ENCODE results near the gene ZWILCH.
"Not testable (repeated sequence)": the region's sequence is repeated elsewhere in the genome, so short reads cannot be mapped to it uniquely, and the experiment has no call there.

The ZWILCH gene

GRCh38 chr15:66489179-66489791, 15.8 kb upstream of the ZWILCH start:
- TF ChIP-seq CTCF (conservative IDR thresholded peaks at IDR 0.05; ENCODE audit: low read depth, low read length) = no peak
- no peak overlapping the region for H3K4me3 ChIP-seq (ENCODE audit: low read length)
- no peak for DNase-seq (ENCODE audit: low read depth)

- DNase-seq (ENCODE audit: low read depth) = no peak
- H3K4me3 ChIP-seq (ENCODE audit: low read length) = no peak overlapping the region
- TF ChIP-seq CTCF (conservative IDR thresholded peaks at IDR 0.05; ENCODE audit: low read depth, low read length) = no peak
Measured at GRCh38 chr15:66491846-66492245, 13.3 kb upstream of the ZWILCH start.

GRCh38 chr15:66494262-66494661, 10.9 kb upstream of the ZWILCH start:
- H3K4me3 ChIP-seq (ENCODE audit: low read length) = no peak overlapping the region
- no peak for TF ChIP-seq CTCF (conservative IDR thresholded peaks at IDR 0.05; ENCODE audit: low read depth, low read length)
- no peak for DNase-seq (ENCODE audit: low read depth)

DNA sequence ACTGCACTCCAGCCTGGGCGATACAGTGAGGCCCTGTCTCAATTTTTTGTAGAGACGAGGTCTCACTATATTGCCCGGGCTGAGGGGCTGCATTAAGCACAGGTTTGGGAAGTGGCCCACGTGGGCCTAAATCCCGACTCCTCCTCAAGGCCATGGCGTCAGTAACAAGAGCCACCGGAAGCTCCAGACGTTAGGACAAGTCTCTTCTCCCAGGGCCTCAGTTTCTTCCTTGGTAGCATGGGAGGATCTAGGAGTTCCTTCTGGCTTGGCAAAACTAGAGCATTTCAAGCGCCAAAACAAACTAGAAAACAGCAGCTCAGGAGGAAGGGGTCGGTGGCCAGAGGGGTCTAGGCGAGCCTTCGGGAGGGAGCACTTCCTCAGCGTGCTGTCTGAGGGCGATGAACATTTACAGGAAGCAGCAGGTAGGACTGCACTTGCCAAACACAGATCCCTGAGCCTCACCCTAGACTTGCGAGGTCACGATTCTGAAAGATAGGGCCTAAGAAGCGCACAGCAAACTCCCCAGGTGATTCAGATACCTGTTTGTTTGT, 8.1 kb upstream of the ZWILCH start:
- no peak for DNase-seq (ENCODE audit: low read depth)

DNA sequence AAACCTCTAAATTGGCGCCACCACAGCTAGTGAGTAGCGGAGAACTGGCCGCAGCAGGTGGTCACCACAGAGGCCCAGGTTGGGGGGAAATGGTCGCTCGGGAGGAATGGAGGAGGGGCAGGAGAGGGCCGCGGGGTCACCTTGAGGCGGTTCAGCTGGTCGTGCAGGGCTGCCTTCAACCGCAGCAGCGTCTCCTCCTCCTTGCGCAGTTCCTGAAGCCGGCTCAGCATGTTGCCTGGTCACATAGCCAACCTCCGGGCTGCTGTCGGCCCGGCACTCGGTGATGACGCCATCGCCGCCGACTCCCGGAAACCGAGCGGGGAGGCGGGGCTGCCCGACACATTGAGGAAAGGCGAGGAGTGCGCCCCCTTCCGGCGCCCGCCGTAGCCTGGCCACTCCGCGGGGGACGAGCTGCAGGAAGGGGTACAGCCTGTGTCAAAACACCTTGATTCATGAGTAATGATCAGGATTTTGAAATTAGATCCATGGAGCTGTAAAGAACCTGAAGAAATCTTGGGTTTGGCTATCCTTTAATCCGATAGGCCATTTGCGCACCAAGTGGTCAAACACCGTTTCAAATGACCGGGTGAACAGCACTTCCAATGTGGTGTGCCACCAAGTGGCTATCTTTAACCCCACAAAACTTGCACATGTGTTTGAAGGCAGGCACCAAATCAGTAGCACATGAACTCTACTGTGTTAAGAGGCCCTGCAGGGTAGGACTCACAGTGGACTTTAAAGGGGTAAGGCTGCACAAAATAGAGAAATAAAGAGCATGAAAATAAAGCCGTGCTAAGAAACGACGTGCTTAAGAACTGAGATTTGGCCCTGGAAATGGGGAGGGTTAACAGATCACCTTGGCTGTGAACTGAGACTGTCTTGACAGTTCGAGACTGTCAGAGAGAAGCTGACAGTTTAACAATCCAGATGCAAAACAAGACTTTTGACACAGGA, 7.3 kb upstream of the ZWILCH start, which contains the start of gene SNAPC5:
Gene SNAPC5, minus strand, starts transcription at position 261 of the 954 bp plus-strand sequence. Its CDS starts 31 bp downstream, at position 230.
- H3K4me3 ChIP-seq (ENCODE audit: low read length) = peak within 1 kb of the TSS; percentile 96
- peak; percentile 76 for DNase-seq (ENCODE audit: low read depth)
- TF ChIP-seq CTCF (conservative IDR thresholded peaks at IDR 0.05; ENCODE audit: low read depth, low read length) = peak; percentile 93

More for the DNA sequence above, 8.1 kb upstream of the ZWILCH start:
- H3K4me3 ChIP-seq (ENCODE audit: low read length) = peak overlapping the region; percentile 96
- TF ChIP-seq CTCF (conservative IDR thresholded peaks at IDR 0.05; ENCODE audit: low read depth, low read length) = no peak

GRCh38 chr15:66498501-66499386, 6.4 kb upstream of the ZWILCH start:
- DNase-seq (ENCODE audit: low read depth) = no peak
- peak; percentile 32 for TF ChIP-seq CTCF (conservative IDR thresholded peaks at IDR 0.05; ENCODE audit: low read depth, low read length)

GRCh38 chr15:66500346-66500745, 4.8 kb upstream of the ZWILCH start:
- DNase-seq (ENCODE audit: low read depth); H3K4me3 ChIP-seq (ENCODE audit: low read length): not testable (repeated sequence)

More at GRCh38 chr15:66498501-66499386, 6.4 kb upstream of the ZWILCH start:
- no peak overlapping the region for H3K4me3 ChIP-seq (ENCODE audit: low read length)
